Lower leg skin (tissue), 3 donors: Measurements from ENCODE around the gene POLR2E.

Experiments used
- POLR2A ChIP-seq, 2 donors: fragments of 450-650 bp; IDR thresholded peaks; one replicate each; pipeline ENCODE4 v1.6.1; 2016 to 2017; ENCODE audit warnings: antibody characterized with exemption in 2 of 2, mild to moderate bottlenecking in 1 of 2, moderate library complexity in 1 of 2
- TF ChIP-seq, protein P1 (sequence below), 3 donors: fragments of 450-650 bp; IDR thresholded peaks; one replicate each; pipeline ENCODE4 v1.5.1; 2016; ENCODE audit warnings: antibody characterized with exemption in 3 of 3, mild to moderate bottlenecking in 3 of 3, moderate library complexity in 2 of 3

- no peak for TF ChIP-seq POLR2A (IDR thresholded peaks at IDR 0.05)
- TF ChIP-seq, protein P1, sequence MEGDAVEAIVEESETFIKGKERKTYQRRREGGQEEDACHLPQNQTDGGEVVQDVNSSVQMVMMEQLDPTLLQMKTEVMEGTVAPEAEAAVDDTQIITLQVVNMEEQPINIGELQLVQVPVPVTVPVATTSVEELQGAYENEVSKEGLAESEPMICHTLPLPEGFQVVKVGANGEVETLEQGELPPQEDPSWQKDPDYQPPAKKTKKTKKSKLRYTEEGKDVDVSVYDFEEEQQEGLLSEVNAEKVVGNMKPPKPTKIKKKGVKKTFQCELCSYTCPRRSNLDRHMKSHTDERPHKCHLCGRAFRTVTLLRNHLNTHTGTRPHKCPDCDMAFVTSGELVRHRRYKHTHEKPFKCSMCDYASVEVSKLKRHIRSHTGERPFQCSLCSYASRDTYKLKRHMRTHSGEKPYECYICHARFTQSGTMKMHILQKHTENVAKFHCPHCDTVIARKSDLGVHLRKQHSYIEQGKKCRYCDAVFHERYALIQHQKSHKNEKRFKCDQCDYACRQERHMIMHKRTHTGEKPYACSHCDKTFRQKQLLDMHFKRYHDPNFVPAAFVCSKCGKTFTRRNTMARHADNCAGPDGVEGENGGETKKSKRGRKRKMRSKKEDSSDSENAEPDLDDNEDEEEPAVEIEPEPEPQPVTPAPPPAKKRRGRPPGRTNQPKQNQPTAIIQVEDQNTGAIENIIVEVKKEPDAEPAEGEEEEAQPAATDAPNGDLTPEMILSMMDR (IDR thresholded peaks at IDR 0.05), result no peak
Measured at GRCh38 chr19:1103132-1103707, 8.0 kb upstream of the POLR2E start.
